ENCODE results near the gene CLEC4E.
"Not testable (repeated sequence)": the region's sequence is repeated elsewhere in the genome, so short reads cannot be mapped to it uniquely, and the experiment has no call there.

CLEC4E gene

DNA sequence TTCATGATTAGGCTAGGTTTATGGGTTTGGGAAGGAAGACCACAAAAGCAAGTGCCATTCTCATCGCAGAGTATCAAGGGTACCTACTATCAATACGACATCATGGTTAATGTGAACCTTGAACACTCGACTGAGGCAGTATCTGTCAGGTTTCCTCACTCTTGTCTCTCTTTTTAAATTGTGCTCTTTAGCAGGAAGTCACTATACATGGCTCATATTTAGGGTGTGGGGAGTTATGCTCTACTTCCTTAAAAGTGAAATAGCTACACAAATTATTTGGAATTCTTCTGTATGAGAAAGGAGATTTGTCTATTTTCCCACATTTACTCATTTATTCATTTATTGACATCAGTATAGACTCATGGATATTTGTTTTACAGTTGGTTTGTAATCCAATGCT, 5.9 kb upstream of the CLEC4E start:
- DNase-seq (ENCODE audit: low read depth, low spot score), result no peak
- H3K4me3 ChIP-seq (ENCODE audit: low read length), result no peak overlapping the region

DNA sequence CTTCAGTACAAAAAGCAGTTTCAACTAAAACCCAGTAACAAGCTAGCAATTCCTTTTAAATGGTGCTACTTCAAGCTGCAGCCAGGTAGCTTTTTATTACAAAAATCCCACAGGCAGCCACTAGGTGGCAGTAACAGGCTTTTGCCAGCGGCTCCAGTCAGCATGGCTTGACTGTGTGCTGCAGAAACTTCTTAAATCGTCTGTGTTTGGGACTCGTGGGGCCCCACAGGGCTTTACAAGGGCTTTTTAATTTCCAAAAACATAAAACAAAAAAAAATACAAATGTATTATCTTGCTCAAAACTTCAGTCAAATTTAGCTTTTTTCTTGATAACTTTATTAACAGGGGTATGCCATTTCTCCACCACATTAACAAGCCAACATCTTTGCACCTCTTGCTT, 3.6 kb upstream of the CLEC4E start:
- H3K4me3 ChIP-seq (ENCODE audit: low read length), result no peak overlapping the region
- DNase-seq (ENCODE audit: low read depth, low spot score), result peak; percentile 59

DNA sequence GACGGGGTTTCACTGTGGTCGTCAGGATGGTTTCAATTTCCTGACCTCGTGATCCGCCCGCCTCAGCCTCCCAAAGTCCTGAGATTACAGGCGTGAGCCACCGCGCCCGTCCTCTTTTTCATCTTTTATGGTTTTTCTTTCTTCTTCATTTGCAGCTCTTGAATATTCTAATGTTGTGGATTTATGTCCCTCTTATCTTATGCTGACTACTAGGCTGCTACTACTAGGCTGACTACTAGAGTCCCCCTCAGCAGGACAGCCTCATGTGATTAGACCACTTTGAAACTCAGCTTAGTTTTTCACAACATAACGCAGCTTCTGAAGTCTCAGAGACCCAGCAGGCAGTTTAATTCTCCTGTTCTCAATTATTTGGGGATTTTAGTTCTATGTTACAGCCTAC, 857 bp upstream of the CLEC4E start:
- no peak overlapping the region for H3K4me3 ChIP-seq (ENCODE audit: low read length)
- DNase-seq (ENCODE audit: low read depth, low spot score), result no peak

DNA sequence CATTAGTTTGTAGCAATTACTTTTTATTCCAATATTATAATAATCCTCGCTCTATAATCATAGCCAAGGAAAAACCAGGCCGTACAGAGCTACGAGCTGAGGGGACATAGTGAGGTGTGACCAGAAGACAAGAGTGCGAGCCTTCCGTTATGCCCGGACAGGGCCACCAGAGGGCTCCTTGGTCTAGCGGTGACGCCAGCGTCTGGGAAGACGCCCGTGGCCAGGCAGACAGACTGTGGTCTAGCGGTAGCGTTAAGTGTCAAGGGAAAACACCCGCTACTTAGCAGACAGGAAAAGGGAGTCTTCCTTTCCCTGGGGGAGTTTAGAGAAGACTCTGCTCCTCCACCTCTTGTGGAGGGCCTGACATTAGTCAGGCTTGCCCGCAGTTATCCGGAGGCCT, 2.9 kb downstream of the CLEC4E start:
- not testable (repeated sequence) for H3K4me3 ChIP-seq (ENCODE audit: low read length); DNase-seq (ENCODE audit: low read depth, low spot score)

DNA sequence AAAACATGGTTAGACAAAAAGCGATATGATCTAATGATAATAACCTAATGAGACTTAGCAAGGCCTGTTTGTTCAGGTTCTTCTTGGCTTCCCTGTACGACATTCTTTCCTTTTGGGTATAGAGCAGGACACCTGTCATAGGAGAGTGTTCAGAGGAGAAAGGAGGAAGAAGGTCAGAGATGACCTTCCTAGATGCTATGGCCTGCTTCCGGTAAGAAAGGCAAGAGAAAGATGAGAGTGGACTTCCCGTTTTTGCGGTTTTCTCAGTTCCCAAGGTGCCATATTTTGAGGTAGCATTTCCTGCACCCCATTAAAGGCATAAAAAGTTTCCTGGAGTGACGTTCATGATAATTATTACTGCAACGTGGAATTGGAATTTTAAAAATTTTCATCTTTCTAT, 8.7 kb downstream of the CLEC4E start:
- no peak overlapping the region for H3K4me3 ChIP-seq (ENCODE audit: low read length)
- DNase-seq (ENCODE audit: low read depth, low spot score), result no peak

DNA sequence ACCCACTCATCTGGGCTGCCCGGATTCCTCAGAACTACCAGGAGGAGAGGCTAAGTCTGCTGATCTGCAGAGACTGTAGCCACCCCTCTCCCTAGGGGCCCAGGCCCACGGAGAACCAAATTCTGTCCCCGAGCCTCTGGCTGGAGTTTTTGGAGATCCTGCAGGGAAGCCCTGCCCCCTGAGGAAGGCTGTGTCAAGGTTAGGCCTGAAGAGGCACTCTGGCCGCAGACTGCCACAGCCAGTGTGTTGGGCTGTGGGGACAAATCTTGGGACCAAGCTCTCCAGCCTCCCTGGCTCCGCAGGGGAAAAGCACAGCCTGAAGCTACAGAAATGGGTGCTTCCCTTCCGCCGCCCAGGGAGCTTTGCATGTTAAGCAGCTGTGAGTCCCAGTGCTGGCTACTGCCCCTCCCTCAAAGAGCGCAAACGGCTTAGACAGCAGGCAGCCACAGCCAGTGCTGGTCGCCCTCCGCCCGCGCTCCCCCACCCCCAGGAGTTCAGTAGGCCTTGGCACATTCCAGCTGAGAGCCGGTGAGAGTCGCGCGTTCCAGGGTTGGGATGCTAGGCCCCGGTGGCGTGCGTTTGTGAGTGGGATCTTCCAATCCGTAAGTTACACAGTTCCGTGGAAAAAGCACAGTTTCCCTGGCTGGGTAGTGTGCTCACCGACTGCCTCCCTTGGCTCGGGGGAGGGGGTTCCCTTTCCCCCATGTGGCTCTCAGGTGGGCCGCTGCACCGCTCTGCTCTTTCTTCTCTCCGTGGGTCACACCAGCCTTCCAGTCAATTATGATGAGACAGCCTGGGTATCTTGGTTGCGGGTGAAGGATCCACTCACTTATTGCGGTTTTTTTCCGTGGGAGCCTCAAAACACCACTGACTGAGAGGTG, 13.2 kb downstream of the CLEC4E start:
- DNase-seq (ENCODE audit: low read depth, low spot score), result no peak
- H3K4me3 ChIP-seq (ENCODE audit: low read length), result no peak overlapping the region

DNA sequence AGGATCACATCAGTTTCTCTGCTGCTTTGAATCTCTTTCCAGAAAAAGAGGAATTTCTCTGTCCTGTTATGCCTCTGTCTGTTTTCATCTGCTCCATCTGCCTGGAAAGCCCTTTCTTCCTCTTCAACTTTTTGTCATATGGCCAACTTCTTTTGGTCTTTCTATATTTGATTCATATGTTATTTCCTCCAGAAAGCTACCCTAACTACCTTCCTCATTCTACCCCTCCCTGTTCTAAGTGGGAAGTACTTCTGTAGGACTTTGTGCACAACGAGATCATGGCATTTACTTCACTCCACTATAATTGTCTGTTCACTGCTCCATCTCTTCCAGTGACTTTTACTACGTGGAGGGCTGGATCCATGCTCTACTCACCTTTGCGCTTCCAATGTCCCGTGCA, 21.5 kb downstream of the CLEC4E start:
- no peak overlapping the region for H3K4me3 ChIP-seq (ENCODE audit: low read length)
- DNase-seq (ENCODE audit: low read depth, low spot score), result no peak

DNA sequence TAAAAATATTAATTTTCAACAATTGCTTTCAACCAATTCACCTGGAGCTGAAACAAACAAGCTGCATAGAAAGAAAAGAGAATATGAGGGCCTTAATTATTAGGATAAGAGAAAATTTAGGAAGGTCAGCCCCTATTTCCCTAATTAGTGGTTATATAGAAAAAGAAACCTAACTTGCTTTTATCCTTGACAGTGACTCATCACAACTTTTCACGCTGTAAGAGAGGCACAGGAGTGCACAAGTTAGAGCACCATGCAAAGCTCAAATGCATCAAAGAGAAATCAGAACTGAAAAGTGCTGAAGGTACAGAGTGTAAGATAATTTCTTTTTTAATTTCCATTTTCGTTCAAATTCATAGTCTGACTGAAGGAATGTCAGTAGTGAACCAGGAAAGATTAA, 22.7 kb downstream of the CLEC4E start:
- H3K4me3 ChIP-seq (ENCODE audit: low read length), result no peak overlapping the region
- DNase-seq (ENCODE audit: low read depth, low spot score), result no peak

DNA sequence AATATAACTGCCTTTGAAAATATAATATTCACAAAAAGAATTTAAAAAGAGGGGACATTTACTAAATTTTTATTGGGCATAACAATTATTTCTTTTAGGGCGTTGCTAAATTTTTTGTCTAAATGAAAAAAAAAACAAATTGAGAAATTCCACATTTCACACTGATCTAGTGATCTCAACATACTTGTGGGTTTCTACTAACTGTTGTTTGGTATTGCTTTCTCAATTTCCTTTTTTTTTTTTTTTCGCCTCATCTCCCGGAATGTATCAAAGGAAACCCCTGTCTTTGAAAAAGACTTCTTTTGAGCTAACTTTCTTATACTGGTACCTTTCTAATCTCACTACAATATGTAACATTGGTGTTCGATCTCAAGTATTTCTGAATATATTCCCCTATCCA, 27.4 kb downstream of the CLEC4E start, which contains the start of gene CLEC4D:
Gene CLEC4D, plus strand, starts transcription at position 248 of the 400 bp plus-strand sequence. CDS start 230 bp downstream, outside the sequence.
- DNase-seq (ENCODE audit: low read depth, low spot score), result no peak
- H3K4me3 ChIP-seq (ENCODE audit: low read length), result no peak within 1 kb of the TSS

DNA sequence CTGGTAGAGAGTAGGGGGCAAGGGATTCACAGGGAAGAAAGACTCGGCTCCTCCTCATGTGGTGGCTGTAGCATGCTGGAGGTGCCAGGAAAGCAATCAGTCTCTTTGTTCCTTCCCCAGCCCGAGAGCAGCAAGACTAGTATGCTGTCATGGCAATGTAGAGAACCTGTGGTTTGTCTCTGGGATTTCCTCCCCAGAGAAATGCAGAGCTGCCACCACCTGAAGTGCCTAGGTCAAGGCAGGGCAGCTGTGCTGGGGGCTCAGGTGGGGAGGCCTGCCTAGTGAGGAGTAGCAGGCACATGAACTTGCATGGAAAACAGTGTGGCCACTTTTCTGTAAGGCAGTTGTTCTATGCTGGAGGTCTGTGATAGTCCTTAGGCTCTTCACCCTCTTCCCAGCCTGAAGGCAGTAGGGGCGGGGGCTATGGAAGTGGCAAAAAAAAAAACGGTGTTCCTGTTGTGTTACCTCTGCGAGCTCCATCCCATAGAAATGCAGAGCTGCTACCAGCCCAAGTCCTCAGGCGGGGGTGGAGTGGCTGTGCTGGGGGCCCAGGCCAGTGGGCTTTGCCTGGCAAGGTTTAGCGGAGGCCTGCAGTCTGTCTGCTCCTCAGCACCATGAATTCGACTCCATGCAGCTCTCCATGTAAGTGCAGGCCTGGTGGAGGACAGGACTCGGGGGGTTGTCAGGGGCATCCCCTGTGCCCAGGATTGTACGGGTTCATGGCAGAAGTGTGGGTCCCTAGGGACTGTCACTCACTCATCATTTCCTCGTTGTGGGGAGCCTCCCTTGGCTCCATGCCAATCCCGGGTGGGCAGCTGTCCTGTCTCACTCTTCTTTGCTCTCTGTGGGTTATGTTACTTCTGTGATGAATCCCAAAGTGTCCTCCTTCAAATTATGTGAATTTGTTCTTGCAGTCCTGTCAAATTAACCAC, 31.5 kb downstream of the CLEC4E start:
- DNase-seq (ENCODE audit: low read depth, low spot score), result no peak
- no peak overlapping the region for H3K4me3 ChIP-seq (ENCODE audit: low read length)

DNA sequence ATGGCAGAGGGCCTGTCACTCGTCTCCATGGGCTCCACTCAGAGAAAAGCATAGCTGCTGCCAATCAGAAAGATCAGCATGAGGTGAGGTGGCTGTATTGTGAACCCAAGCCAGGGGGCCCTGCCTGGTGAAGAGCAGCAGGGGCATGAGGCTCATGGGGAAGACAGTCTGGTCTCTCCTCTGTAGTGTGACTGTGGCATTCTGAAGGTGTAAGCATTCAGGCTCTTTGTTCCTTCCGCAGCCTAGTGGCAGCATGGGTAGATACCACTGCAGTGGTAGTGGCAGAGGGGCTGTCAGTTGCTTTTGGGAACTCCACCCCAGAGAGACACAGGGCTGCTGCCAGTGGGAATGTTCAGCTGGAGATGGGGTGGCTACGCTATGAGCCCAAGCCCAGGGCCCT, 32.5 kb downstream of the CLEC4E start:
- no peak for DNase-seq (ENCODE audit: low read depth, low spot score)

DNA sequence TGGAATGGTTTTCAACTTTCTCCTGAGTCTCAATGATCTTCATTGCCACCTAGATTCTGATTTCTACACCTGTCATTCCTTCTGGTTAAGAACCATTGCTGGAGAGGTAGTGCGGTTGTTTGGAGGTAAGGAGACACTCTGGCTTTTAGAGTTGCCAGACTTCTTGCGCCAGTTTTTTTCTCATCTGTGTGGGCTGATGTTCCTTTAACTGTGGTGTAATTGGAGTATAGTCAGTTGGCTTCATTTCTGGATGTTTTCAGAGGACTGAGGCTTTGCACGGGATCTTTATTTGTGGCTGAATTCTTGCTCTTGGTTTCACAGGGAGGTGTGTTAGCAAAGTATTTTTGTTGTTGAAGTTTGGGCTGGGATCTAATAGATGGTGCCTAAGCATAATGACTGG, 33.1 kb downstream of the CLEC4E start:
- no peak for DNase-seq (ENCODE audit: low read depth, low spot score)

More for the DNA sequence above, 32.5 kb downstream of the CLEC4E start:
- H3K4me3 ChIP-seq (ENCODE audit: low read length), result no peak overlapping the region

DNA sequence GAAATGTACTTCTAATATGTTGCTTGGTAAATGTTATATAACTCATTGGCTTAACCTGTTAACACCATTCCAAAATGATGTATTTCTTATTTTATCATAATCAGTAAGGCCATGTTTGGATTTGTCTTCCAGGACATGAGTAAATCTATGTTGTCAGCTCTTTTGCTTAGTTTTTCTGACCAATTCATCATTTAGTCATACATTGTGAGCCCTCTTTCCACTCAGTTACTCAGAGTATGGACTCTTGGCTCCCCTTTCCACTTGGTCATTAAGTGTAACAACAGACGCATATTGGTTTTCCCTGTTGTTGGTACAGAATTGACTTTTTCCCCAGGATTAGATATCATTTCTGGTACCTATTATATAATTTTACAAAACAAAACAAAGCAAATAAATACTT, 36.4 kb downstream of the CLEC4E start:
- DNase-seq (ENCODE audit: low read depth, low spot score), result no peak
- no peak overlapping the region for H3K4me3 ChIP-seq (ENCODE audit: low read length)

More for the DNA sequence above, 33.1 kb downstream of the CLEC4E start:
- H3K4me3 ChIP-seq (ENCODE audit: low read length), result no peak overlapping the region

DNA sequence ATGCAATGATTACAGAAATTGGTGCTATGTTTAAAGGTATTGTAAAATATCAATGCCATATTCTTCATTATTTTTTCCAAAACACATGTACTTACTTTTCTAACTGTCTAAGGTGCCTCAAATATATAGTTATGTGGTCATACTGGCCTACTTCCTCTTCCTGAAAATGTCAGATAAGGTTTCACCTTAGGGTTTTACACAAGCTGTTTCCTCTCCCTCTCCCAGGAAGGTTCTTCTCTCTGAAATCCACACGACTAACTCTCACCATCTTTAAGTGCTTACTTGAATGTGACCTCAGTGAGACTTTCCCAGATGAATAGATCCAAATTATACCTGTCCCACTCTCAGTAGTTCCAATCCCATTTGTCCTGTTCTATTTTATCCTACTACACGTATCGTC, 39.0 kb downstream of the CLEC4E start:
- DNase-seq (ENCODE audit: low read depth, low spot score), result peak; percentile 53
- H3K4me3 ChIP-seq (ENCODE audit: low read length), result no peak overlapping the region

DNA sequence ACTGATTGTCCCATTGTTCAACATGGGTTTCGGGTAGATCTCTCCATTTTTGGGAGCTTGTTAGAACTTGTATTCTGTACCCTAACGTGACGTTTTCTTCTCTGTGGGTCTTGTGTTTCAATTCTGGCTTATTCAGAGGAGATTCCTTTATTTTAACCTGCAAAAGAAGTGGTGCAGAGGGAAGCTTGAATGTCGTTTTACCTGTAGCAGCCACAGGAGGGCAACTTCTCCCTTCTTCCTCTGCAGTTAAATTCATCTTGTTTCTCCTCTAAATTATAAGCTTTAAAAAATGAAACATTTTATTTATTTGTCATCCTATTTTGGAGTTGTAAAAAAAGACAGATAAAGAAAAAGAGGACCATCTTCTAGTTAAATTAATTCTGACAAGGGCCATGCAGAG, 41.1 kb downstream of the CLEC4E start:
- H3K4me3 ChIP-seq (ENCODE audit: low read length), result no peak overlapping the region
- no peak for DNase-seq (ENCODE audit: low read depth, low spot score)

DNA sequence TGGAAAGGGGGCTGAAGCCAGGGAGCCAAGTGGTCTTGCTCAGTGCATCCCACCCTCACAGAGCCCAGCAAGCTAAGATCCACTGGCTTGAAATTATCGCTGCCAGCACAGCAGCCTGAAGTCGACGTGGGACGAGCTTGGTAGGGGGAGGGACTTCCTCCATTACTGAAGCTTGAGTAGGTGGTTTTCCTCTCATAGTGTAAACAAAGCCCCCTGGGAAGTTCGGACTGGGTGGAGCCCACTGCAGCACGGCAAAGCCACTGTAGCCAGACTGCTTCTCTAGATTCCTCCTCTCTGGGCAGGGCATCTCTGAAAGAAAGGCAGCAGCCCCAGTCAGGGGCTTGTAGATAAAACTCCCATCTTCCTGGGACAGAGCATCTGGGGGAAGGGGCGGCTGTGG, 44.6 kb downstream of the CLEC4E start:
- not testable (repeated sequence) for DNase-seq (ENCODE audit: low read depth, low spot score); H3K4me3 ChIP-seq (ENCODE audit: low read length)

DNA sequence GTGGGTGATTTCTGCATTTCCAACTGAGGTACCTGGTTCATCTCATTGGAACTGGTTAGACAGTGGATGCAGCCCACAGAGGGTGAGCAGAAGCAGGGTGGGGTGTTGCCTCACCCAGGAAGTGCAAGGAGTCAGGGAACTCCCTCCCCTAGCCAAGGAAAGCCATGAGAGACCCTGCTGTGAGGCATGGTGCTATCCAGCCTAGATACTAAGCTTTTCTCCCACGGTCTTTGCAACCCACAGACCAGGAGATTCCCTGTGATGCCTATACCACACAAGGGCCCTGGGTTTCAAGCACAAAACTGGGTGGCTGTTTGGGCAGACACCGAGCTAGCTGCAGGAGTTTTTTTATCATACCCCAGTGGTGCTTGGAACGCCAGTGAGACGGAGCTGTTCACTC, 45.0 kb downstream of the CLEC4E start:
- DNase-seq (ENCODE audit: low read depth, low spot score); H3K4me3 ChIP-seq (ENCODE audit: low read length): not testable (repeated sequence)

DNA sequence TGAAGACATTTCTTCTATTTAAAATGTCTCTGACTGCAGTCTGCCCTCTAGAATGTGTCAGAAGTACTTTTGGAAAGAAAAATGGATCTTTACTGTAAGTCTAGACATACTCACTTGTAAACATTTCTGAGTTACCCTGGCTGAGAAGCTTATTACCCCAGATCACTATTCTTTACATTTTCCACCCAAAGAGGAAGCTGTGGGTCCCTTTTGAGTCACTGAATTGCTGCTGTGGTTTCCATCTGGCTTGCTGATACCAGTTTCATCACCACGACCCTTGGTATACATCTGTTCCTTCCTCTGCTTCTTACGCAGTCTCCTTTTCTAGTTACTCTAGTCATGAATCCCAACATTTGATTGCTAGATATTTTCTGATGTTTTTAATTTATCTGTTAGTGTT, 47.6 kb downstream of the CLEC4E start:
- peak; percentile 77 for DNase-seq (ENCODE audit: low read depth, low spot score)
- H3K4me3 ChIP-seq (ENCODE audit: low read length), result no peak overlapping the region

DNA sequence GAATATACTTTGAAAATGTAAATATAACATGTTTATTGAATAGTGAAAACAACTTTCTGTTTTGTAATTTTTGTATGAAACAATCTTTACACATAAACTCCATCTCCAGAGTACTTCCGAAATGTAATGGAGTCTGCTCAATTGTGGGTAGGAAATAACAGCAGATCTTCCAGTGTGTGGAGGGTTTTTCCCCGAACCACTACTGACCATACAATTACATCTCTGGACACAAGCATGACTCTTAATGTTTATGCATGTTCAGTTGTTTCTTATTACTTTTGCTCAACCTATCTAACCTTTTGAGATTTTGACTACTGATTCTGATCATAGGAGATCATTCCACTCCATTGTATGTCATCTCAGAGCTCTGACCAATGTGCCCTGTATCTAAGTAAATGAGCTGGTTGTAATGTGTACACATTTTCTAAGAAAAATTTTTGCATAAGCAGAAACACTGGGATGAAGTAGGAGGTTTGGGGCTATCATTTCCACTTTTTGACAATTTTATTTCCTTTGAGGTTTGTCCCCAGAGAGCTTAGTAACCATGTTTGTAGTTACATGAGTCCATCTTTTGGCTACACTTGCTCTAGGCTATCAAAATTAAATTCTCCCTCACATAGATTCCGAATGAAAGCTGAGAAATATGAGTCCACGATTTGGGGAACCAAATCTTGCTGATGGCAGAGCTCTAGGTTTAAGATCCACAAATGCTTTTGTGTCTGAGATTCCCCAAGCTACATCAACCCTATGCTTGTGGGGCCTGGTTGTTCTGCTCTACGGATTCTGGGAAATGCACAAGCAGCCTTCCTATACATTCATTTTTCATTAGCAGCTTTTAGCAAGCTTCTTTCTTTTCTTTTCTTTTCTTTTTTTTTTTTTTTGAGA, 48.8 kb downstream of the CLEC4E start:
- no peak overlapping the region for H3K4me3 ChIP-seq (ENCODE audit: low read length)
- no peak for DNase-seq (ENCODE audit: low read depth, low spot score)
